Ishikawa (cell line): ENCODE results near the gene CACNA1G.

ENCODE experiments used
- CEBPB ChIP-seq: IDR thresholded peaks from 2 replicates; pipeline ENCODE4 v1.6.1; 2012
- CREB1 ChIP-seq: IDR thresholded peaks from 2 replicates; pipeline ENCODE4 v1.6.1; 2012; ENCODE audit warnings: low read depth
- EGR1 ChIP-seq: IDR thresholded peaks from 2 replicates; pipeline ENCODE4 v1.6.1; 2012
- EP300 ChIP-seq: IDR thresholded peaks from 2 replicates; pipeline ENCODE4 v1.6.1; 2012; ENCODE audit warnings: borderline replicate concordance
- FOXM1 ChIP-seq: IDR thresholded peaks from 2 replicates; pipeline ENCODE4 v1.6.1; 2012; ENCODE audit warnings: low read depth, borderline replicate concordance
- NFIC ChIP-seq: IDR thresholded peaks from 2 replicates; pipeline ENCODE4 v1.6.1; 2012
- RAD21 ChIP-seq: IDR thresholded peaks from 2 replicates; pipeline ENCODE4 v1.6.1; 2012; ENCODE audit warnings: low read depth
- TAF1 ChIP-seq: IDR thresholded peaks from 2 replicates; pipeline ENCODE4 v1.6.1; 2012; ENCODE audit warnings: low read depth, mild to moderate bottlenecking
- TCF12 ChIP-seq: IDR thresholded peaks from 2 replicates; pipeline ENCODE4 v1.6.1; 2012; ENCODE audit warnings: low read depth
- TEAD4 ChIP-seq: IDR thresholded peaks from 2 replicates; pipeline ENCODE4 v1.6.1; 2012
- YY1 ChIP-seq: IDR thresholded peaks from 2 replicates; pipeline ENCODE4 v1.6.1; 2012; ENCODE audit warnings: low read depth
- ZBTB7A ChIP-seq: IDR thresholded peaks from 2 replicates; pipeline ENCODE4 v1.6.1; 2012; ENCODE audit warnings: low read depth
- TF ChIP-seq, protein P1 (sequence below): IDR thresholded peaks from 2 replicates; pipeline ENCODE4 v1.6.1; 2012
- TF ChIP-seq, protein P2 (sequence below): IDR thresholded peaks from 2 replicates; pipeline ENCODE4 v1.6.1; 2012
- TF ChIP-seq, protein P3 (sequence below): IDR thresholded peaks from 2 replicates; pipeline ENCODE4 v1.6.1; 2012; ENCODE audit warnings: low read depth, mild to moderate bottlenecking

CACNA1G gene

DNA sequence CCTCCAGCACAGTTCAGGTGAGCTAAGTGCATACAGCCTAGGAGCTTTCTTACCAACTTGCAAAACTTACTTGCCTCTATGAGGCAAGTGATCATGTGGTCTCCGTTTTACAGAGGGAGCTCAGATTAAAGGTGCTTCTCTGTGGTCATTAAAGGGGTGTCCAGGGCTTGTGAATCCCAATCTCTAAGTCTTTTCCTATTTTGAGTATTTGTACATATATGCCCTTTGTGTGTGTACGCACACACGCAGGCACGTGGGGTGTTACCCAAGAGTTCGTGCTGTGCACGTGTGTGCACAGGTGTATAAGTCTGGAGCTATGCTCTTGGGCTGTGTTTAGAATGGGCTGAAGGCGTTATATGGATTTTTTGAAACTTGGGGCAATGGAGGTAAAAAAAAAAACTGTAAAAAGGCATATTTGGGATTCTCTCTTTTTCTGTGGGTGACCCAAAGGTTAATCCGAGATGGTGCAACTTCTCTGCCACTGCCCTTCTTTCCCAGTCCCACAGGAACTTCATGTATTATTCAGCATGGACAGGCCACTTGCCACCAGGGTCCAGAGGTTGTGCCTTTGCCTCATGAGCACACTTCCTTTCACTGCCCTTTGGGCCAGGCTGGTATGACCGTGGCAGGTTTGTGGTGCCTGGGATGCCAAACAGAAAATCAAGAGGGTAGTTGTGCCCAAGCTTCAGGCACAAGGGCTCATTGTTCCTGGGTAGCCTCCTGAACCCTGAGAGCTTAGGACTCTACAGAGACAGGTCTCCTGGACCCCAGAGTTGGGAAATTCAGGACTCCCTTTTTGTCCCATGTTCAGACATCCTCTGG, 75.7 kb downstream of the CACNA1G start:
- TF ChIP-seq CREB1: no peak
- no peak for TF ChIP-seq TCF12
- no peak for TF ChIP-seq YY1
- TF ChIP-seq TEAD4: no peak
- TF ChIP-seq, protein P1, sequence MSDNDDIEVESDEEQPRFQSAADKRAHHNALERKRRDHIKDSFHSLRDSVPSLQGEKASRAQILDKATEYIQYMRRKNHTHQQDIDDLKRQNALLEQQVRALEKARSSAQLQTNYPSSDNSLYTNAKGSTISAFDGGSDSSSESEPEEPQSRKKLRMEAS: no peak
- TF ChIP-seq FOXM1: no peak
- no peak for TF ChIP-seq EGR1
- TF ChIP-seq TAF1: no peak
- TF ChIP-seq, protein P2, sequence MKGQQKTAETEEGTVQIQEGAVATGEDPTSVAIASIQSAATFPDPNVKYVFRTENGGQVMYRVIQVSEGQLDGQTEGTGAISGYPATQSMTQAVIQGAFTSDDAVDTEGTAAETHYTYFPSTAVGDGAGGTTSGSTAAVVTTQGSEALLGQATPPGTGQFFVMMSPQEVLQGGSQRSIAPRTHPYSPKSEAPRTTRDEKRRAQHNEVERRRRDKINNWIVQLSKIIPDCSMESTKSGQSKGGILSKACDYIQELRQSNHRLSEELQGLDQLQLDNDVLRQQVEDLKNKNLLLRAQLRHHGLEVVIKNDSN: no peak
- no peak for TF ChIP-seq NFIC
- TF ChIP-seq RAD21: no peak
- TF ChIP-seq CEBPB: no peak

- no peak for TF ChIP-seq TCF12
- TF ChIP-seq, protein P1: no peak
- no peak for TF ChIP-seq ZBTB7A
- TF ChIP-seq TAF1: no peak
- TF ChIP-seq EGR1: no peak
- no peak for TF ChIP-seq FOXM1
- TF ChIP-seq, protein P3, sequence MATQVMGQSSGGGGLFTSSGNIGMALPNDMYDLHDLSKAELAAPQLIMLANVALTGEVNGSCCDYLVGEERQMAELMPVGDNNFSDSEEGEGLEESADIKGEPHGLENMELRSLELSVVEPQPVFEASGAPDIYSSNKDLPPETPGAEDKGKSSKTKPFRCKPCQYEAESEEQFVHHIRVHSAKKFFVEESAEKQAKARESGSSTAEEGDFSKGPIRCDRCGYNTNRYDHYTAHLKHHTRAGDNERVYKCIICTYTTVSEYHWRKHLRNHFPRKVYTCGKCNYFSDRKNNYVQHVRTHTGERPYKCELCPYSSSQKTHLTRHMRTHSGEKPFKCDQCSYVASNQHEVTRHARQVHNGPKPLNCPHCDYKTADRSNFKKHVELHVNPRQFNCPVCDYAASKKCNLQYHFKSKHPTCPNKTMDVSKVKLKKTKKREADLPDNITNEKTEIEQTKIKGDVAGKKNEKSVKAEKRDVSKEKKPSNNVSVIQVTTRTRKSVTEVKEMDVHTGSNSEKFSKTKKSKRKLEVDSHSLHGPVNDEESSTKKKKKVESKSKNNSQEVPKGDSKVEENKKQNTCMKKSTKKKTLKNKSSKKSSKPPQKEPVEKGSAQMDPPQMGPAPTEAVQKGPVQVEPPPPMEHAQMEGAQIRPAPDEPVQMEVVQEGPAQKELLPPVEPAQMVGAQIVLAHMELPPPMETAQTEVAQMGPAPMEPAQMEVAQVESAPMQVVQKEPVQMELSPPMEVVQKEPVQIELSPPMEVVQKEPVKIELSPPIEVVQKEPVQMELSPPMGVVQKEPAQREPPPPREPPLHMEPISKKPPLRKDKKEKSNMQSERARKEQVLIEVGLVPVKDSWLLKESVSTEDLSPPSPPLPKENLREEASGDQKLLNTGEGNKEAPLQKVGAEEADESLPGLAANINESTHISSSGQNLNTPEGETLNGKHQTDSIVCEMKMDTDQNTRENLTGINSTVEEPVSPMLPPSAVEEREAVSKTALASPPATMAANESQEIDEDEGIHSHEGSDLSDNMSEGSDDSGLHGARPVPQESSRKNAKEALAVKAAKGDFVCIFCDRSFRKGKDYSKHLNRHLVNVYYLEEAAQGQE: no peak
- TF ChIP-seq NFIC: no peak
- TF ChIP-seq TEAD4: no peak
- TF ChIP-seq CEBPB: no peak
- TF ChIP-seq RAD21: no peak
- TF ChIP-seq CREB1: no peak
- TF ChIP-seq YY1: no peak
- no peak for TF ChIP-seq EP300
Measured at GRCh38 chr17:50636804-50637195, 76.3 kb downstream of the CACNA1G start.

DNA sequence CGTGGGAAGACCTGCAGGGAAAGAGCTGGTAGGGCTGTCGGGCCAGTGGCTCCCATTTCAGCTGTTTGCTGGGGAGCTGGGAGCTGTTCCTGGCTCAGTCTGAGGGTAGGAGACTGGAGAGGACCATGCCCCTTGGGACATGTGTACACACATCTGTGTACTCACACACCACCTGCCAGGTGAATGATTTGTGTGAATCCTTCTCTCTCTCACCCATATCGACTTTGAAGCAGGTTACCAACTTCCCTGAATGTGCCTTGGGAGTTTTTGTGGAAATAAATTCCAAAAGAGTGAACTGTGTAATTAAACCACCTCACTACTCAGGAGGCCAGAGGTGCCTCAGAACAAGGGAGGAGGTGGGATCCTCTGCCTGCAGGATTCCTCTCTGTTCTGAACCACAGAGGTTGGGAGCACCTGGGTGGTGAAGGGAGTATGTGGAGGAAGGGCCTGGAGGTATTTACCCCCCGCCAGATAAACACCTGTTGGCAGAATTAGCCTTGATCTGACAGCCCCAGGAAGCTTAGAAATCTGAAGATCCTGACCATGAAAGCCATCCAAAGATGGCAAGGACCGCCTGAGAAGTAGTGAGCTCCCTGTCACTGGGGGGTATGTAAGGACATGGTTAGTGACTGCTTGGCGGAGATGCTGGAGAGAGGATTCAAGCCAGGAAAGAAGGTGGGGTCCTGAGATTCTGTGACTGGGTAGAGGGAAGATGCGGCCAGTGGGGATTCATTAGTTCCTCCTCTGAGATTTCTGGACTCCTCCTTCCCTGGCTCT, 77.5 kb downstream of the CACNA1G start:
- TF ChIP-seq EP300: no peak
- TF ChIP-seq, protein P1: peak; percentile 13; the same call in 1 of the 2 replicates
- TF ChIP-seq ZBTB7A: 0 out of 2 replicates have a peak, but pooled peaks have one; percentile 38
- TF ChIP-seq, protein P3: no peak

DNA sequence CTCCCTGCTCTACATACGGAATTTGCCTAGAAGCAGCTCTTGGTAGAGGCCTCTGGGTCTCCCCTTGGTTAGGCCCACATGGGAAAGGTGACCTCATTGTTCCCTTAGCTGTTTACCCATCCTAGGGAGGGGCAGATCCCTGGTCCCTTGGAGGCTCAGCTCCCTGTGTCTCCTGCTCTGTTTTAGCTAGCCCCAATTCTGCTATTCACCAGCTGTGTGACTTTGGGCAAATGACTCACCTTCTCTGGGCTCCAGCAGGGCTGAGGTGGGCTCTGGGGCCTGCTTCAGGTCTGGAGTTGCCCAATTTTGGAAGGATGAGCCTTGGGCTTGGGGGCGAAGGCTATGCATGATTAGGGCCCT, 78.1 kb downstream of the CACNA1G start:
- TF ChIP-seq, protein P2: no peak
- TF ChIP-seq FOXM1 (no peak), CEBPB (no peak), RAD21 (no peak), EGR1 (no peak), EP300 (no peak), TCF12 (no peak), NFIC (no peak), TAF1 (no peak), TEAD4 (no peak), ZBTB7A (no peak; the same call in 1 of the 2 replicates), YY1 (no peak), CREB1 (no peak)
- TF ChIP-seq, protein P1: no peak
- TF ChIP-seq, protein P3: no peak
